CD4-positive, alpha-beta T cell treated with Interleukin-15 for 4 hours (primary cell): ENCODE measurements around the gene CAPN1.
"Not testable (repeated sequence)": the region's sequence is repeated elsewhere in the genome, so short reads cannot be mapped to it uniquely, and the experiment has no call there.

Experiments used
- DNase-seq: peaks from one replicate; pipeline ENCODE4 v3.0.0-alpha.2; 2020; ENCODE audit warnings: low spot score

The CAPN1 gene

GRCh38 chr11:65181569-65182257 lies at the start of gene CAPN1:
Gene CAPN1 (plus strand): TSS chr11:65181928. CDS start chr11:65182702, 774 bp downstream.
- peak; percentile 88 for DNase-seq

DNA sequence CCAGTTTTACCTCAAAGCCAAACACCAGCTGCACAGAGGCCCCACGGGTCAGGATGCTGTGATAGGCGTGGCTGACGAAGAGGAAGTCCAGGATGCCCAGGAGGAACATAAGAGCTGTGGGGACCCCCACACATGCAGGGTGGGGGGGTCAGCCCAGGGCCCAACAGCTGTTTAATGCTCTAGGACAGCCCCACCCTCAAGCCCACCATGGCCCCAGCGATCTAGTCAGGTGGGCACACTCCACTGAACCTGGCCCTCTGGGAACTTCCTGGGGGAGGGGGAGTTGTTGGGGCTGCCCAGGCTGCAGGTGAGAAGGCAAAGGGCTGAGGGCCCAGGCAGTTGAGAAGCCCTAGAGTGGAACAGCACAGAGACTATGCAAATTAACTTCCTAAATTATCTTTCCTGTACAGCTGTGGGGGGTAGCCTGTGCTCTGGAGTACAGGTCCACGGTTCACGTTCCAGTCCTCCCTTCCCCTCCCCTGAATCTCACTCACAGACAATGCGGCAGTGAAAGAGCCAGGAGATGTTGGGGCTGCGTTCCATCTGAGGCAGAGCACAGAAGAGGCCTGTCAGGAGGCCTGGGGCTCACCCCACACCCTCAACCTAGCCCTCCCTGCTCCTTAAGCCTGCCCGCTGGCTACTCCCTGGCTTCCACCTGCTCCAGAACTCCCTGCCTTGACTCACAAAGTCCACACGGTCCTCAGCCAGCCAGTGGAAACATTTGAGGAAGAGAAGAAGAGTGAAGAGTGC lies 49.3 kb upstream of the CAPN1 start:
- no peak for DNase-seq

DNA sequence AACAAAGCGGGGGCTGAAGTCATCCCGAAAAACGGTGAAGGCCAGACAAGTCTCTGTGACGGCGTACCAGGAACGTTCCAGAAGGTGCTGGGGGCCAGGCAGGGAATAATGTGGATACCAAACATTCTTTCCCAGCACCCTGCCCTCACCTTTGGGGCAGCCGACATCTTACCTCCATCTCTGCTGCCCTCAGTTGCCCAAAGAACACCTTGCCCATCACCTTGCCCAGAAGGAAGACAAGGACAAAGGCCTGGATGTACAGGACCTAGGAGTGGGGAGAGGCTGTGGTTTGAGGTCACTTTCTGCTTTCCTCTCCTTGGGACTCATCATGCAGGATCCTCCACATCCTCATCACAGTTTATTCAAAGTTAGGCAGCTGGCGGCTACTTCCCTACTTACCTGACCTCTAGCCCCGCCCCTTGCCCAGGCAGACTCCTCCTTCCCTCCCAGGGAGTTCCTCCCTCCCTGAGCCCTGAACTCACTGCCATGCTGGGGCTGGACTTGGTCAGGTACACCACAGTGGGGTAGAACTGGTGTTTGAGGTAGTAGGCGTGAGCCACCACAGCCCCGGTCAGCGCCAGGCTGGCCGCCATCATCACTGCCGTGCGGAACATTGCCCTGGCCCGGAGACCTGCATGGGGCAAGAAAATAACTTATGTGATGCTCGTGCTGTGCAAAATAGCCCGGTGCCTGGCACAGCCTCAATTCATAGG lies 48.6 kb upstream of the CAPN1 start:
- DNase-seq, result peak; percentile 39

DNA sequence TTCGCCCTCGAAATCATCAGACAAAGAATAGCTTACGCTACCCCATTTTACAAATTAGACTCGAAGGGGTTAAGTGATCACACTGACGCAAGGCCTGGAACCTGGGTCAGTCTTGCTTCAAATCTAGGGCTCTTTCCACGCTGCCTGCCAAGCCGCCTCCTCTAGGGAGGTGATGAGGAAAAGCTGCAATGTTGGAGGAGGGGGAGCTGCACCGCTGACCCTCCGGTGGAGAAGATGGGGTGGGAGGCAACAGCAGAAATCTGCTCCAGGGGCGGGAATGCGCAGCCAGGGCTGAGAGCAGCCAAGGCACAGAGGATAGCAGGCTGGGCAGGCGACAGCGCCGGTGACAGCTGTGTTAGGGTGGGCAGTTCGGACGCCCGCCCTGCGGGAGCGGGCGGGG lies 48.0 kb upstream of the CAPN1 start:
- DNase-seq, result no peak

DNA sequence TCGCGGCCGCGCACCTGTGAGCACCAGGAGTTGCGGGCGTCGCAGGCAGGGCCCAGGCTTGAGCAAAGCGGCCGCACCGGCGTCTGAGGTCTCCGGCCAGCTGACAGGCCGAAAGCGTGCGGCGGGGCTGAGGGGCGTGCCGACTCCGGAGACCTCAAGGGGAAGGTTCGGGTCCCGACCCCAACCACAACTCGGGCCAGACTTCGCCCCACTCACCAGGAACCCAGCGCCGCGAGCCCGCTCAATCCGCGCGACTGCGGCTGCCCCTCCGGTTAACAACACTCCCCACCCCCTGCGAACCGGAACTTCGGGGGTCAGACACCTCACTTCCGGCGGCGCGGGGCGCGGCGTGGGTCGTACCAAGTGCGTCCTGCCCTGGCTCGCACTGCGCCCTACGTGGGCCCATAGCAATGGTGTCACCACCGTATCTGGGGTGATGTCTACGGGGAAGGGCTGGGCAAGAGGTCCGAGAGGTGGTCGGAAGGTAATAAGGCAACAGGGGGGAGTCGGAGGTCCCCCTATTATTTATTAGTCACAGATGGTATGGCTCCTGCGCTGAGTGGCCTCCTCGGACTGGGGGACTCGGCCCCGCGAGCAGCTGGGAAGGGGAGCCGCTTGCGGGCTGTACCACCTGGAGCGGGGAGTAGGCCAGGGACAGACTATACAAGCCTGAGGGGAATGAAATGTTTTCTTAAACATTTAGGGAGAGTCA lies 47.3 kb upstream of the CAPN1 start, which contains the start of gene SYVN1:
Gene SYVN1 (minus strand): TSS at position 280 of the 712 bp plus-strand sequence. CDS start 918 bp downstream, outside the sequence.
- peak; percentile 88 for DNase-seq

- DNase-seq, result peak; percentile 91
Observed at GRCh38 chr11:65134952-65135632, 46.6 kb upstream of the CAPN1 start.

- DNase-seq, result no peak
Observed at GRCh38 chr11:65135633-65136145, 46.0 kb upstream of the CAPN1 start.

DNA sequence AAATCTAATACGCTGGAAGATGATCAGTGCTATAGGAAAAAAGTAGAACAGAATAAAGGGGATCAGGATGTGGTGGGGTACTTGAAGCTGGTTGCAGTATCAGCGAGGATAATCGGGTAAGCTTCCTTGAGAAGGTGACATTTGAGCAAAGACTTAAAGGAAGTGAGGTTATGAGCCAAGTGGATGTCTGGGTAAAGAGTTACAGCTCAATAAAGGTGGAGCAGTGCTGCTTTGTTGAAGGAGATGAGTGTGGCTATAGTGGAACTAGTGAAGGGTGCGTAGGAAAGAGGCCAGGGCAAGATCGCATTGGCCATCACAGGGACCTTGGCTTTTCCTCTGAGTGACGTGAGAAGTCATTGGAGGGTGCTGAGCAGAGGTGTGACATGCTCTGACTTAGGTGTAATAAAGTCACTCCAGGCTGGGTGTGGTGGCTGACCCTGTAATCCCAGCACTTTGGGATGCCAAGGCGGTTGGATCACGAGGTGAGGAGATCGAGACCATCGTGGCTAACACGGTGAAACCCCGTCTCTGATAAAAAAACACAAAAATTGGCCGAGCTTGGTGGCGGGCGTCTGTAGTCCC lies 45.1 kb upstream of the CAPN1 start:
- no peak for DNase-seq

- no peak for DNase-seq
Observed at GRCh38 chr11:65141896-65142494, 39.7 kb upstream of the CAPN1 start.

DNA sequence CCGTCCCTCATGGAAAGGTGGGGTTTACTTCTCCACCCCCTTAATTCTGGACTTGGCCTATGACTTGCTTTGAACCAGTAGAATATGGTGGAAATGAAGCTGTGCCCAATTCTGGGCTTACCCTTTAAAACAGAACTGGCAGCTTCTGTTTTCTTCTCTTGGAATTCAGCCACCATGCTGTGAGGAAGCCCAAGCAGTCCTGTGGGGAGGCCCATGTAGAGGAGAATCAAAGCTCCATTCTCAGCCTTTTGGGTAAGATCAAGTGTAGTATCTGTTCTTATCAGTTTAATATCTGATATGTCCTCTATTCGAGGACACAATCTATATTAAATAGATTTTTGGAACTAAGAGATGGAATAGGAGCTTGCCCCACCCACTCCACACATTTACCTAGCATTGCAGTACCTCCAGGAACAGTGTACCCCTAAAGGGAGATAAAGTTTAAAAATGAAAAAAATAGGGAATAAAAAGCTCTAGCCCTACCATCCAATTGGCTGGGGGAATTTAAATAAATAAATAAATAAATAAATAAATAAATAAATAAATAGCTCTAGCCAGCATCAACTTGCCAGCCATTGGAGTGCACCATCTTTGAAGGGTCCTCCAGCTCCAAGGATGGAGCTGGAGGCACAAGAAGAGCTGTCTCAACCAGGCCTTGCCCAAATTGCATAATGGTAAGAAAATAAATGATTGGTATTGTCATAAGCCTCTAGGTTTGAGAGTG lies 34.2 kb upstream of the CAPN1 start:
- DNase-seq, result no peak

DNA sequence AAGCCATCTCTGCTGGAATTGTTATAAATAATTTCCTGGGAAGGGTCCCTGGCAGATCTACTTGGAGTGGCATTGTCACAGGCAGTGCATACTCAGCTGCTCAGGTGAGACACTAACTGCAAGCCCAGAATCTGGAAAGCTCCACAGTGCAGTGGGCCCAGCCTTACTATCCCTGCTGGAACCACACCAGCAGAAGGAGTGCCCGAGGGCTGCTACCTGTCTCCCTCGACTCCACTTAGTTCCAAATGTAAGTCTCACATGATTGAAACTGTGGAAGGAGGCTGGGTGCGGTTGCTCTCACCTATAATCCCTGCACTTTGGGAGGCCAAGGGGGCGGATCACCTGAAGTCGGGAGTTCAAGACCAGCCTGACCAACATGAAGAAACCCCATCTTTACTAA lies 33.1 kb upstream of the CAPN1 start:
- DNase-seq, result no peak

DNA sequence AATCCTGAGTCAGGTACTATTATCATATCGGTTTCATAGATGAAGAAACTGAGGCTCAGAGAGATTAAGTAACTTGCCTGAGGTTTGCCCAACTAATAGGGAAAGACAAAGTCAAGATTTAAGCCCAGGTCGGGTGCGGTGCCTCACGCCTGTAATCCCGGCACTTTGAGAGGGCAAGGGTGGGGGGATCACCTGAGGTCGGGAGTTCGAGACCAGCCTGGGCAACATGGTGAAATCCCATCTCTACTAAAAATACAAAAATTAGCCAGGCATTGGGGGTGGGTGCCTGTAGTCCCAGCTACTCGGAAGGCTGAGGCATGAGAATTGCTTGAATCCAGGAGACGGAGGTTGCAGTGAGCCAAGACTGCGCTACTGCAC lies 31.6 kb upstream of the CAPN1 start:
- not testable (repeated sequence) for DNase-seq

DNA sequence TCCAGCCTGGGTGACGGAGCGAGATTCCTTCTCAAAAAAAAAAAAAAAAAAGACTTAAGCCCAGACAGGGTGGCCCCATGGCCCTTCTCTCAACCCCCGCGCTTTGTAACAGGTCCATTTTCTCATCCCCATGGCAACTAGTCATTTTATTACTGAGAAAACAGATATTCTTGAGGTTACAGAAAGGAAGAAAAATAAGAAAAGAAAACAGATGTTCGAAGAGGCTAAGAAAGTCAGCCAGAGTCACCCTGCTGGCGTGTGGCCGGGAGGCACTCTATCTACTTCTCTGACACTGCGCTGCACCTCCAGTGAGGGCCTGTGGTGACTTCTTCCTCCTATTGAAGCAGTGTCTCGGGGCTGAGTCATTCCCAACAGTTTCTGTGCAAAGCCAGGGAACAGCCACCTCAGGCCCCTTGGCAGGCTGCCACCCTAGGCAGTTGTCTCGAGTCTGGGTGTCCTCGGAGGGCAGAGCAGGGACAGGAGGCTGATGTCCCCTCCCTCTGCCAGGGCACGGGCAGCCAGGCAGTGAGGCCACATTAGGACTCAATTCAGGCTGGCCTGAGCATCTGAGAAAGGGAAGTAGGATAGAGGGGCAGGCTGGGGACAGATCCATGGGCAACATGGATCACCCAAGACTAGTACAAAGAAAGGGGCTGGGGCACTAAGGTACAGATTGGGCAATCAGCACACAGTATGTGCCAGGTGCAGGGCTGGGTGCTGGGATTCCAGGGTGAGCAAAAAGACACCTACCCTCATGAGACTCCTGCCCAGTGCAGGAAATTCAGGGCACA lies 31.0 kb upstream of the CAPN1 start:
- DNase-seq, result peak; percentile 13

- no peak for DNase-seq
Observed at GRCh38 chr11:65151331-65151899, 30.3 kb upstream of the CAPN1 start.

DNA sequence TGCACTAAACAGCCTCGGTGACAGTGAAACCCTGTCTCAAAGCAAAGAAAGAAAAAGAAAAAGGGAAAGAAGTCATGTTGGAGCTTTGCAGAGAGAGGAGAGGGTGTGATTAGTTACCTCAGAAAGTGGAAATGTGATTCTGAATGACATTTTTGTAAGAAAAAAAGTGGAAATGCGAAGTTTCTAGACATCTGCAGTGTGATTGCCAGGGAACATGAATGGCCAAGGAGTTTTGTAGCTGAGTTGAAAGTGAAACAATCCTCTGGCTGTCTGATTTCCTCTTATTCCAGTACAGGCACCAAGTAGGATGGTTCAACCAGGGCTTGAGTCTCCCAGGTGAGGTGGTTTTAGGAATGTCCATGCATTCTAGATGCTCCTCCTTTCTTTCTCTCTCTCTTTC lies 29.6 kb upstream of the CAPN1 start:
- DNase-seq, result no peak

DNA sequence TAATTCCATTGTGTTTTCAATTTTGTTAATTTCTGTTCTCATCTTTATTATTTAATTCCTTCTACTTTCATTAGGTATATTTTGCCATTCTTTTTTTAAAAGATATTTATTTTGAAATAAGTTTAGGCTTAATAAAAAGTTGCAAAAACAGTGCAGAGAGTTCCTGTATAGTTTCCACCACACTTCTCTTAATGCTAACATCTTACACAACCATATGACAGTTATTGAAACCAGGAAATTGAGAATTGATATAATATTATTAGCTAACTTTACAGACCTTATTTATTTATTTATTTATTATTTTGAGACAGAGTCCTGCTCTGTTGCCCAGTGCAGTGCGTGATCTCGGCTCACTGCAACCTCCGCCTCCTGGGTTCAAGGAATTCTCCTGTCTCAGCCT lies 25.5 kb upstream of the CAPN1 start:
- no peak for DNase-seq

DNA sequence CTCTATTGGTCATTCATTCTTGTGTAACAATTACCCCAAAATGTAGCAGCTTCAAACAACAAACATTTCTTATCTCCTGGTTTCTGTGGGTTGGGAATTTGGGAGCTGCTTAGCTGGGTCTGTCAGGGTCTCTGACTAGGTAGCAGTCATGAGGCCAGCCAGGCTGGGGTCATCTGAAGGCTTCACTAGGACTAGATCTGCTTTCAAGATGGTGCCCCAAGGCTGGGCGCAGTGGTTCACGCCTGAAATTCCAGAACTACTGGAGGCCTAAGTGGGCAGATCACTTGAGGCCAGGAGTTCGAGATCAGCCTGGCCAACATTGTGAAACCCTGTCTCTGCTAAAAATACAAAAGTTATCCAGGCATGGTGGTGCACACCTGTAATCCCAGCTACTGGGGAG lies 24.8 kb upstream of the CAPN1 start:
- DNase-seq, result no peak

DNA sequence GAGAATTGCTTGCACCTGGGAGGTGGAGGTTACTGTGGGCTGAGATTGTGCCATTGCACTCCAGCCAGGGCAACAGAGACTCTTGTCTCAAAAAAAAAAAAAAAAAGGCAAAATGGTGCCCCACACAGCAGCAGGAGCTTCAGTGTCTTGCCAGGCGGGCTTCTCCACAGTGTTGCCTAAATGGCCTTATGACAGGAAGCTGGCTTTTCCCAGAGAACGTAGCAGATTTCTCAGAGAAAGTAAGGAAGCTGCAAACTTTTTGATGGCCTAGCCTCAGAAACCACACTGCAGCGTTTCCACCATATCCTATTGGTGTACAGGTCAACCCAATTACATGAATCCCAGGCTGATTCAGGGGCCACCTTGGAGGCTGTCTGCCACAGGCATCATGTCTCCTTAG lies 24.4 kb upstream of the CAPN1 start:
- DNase-seq, result no peak

GRCh38 chr11:65159012-65159411 lies 22.7 kb upstream of the CAPN1 start:
- no peak for DNase-seq
